GM12878 (cell line): ENCODE measurements around the gene AGRN. TPM values are rescaled to one million over a fixed set of nuclear protein-coding genes. Genes with fewer than 3 reads are reported as not detected.

Experiments
- ATF7 ChIP-seq: fragments of 450-650 bp; IDR thresholded peaks from 2 replicates; pipeline ENCODE4 v1.6.1; 2016; ENCODE audit warnings: low read depth, mild to moderate bottlenecking
- BHLHE40 ChIP-seq, 2 experiments: fragments of 450-650 bp in 1 of 2; IDR thresholded peaks; 2 replicates each; pipeline ENCODE4 v1.6.1; 2011 to 2017; ENCODE audit warnings: low read depth in 2 of 2, borderline replicate concordance in 1 of 2, improper control_type of control experiment in 1 of 2, low read length in 1 of 2, mild to moderate bottlenecking in 1 of 2
- BRCA1 ChIP-seq: IDR thresholded peaks from 2 replicates; pipeline ENCODE4 v1.6.1; 2011; ENCODE audit warnings: low read depth, low read length, improper control_type of control experiment
- CBX3 ChIP-seq: fragments of 200-600 bp; sonication (generic); IDR thresholded peaks from 2 replicates; pipeline ENCODE4 v1.6.1; 2016; ENCODE audit warnings: low read depth, borderline replicate concordance
- EZH2 ChIP-seq: IDR thresholded peaks from 2 replicates; pipeline ENCODE4 v1.6.1; 2012; ENCODE audit warnings: low read depth, mild to moderate bottlenecking, control low read depth, inconsistent platforms, low read length, borderline replicate concordance; ENCODE audit not compliant: control insufficient read depth
- HCFC1 ChIP-seq: fragments of 150-350 bp; IDR thresholded peaks from 2 replicates; pipeline ENCODE4 v1.6.1; 2014; ENCODE audit warnings: low read length
- MTA2 ChIP-seq: fragments of 450-650 bp; IDR thresholded peaks from 2 replicates; pipeline ENCODE4 v1.6.1; 2016; ENCODE audit warnings: low read depth, mild to moderate bottlenecking, moderate library complexity
- NBN ChIP-seq: fragments of 450-650 bp; IDR thresholded peaks from 2 replicates; pipeline ENCODE4 v1.6.1; 2016
- PAX5 ChIP-seq: IDR thresholded peaks from 2 replicates; pipeline ENCODE4 v1.6.1; 2011; ENCODE audit warnings: low read depth, low read length, borderline replicate concordance
- PAX8 ChIP-seq: fragments of 450-650 bp; IDR thresholded peaks from 2 replicates; pipeline ENCODE4 v1.6.1; 2017; ENCODE audit warnings: mild to moderate bottlenecking, moderate library complexity
- RAD51 ChIP-seq: fragments of 450-650 bp; IDR thresholded peaks from 2 replicates; pipeline ENCODE4 v1.6.1; 2016; ENCODE audit warnings: moderate library complexity, mild to moderate bottlenecking, inconsistent platforms
- ZBED1 ChIP-seq: IDR thresholded peaks from 2 replicates; pipeline ENCODE4 v1.6.1; 2016; ENCODE audit warnings: borderline replicate concordance
- polyA plus RNA-seq, 11 experiments: library from polyadenylated mRNA; depleted of rRNA in 4 of 11; unstranded in 6 of 11; stranded (reverse) in 5 of 11; fragments of >200 nt; fragmentation: Nextera tagmentation in 4 of 11; fragmentation: Illumina TruSeq in 1 of 11; extraction: Ambion mirVana in 4 of 11; extraction: Trizol in 1 of 11; gene quantifications; 1 replicate in 1 of 11; 2 replicates in 10 of 11; pipeline versions ENCODE4 v1.2.1 to v1.2.3, GENCODE V29; 2011 to 2016; ENCODE audit warnings: inconsistent platforms in 2 of 11, missing spikeins in 2 of 11, low read depth in 1 of 11
- total RNA-seq, 4 experiments: library from RNA; depleted of rRNA in 3 of 4; stranded (reverse); fragments of >200 nt in 3 of 4; fragmentation: Illumina TruSeq in 1 of 4; extraction: Trizol in 1 of 4; gene quantifications; 2 replicates each; pipeline versions ENCODE4 v1.2.1 to v1.2.3, GENCODE V29; 2013 to 2021
- TF ChIP-seq, protein P1 (sequence below): fragments of 450-650 bp; IDR thresholded peaks from 2 replicates; pipeline ENCODE4 v1.6.1; 2016; ENCODE audit warnings: mild to moderate bottlenecking

Gene AGRN
- total and polyA plus RNA-seq, 10 of the 15 experiments (the other 5 are each of a cell fraction or from before 2014, with no cell fraction given), result 0.02 to 41.8 (median 4.1) TPM

DNA sequence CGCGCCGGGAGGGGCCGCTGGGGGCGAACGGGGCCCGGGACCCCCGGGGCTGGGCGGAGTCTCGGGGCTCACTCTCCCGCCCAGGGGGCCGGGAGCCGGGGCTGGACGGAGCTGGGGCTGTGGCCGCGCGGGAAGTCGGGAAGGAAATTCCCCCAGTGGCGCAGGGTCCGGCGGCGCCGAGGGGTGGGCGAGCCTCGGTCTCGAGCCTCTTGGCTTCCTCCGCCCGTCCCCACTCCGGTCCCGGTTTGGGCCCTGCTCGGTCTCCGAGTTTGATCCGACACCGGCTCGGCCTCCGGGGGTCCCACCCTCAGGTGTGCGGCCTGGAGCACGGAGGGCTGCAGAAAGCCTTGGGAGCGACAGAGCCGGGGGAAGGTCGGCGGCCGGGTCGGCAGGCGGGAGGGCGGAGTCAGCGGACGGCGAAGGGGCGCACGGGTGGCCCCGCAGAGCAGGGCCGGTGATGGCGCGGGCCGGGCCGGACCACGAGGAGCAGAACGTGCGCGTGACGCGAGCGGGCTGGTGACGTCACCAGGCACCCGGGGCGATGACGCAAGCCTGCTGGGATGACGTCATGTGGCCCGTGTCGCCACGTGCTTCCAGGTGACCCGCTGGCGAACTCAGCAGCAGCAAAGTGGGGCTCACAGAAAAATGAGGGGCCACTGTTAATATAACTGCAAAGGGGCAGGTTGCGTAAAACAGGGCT is 19.4 kb upstream of the AGRN start (continued):
- TF ChIP-seq BRCA1, result no peak
- TF ChIP-seq, protein P1, sequence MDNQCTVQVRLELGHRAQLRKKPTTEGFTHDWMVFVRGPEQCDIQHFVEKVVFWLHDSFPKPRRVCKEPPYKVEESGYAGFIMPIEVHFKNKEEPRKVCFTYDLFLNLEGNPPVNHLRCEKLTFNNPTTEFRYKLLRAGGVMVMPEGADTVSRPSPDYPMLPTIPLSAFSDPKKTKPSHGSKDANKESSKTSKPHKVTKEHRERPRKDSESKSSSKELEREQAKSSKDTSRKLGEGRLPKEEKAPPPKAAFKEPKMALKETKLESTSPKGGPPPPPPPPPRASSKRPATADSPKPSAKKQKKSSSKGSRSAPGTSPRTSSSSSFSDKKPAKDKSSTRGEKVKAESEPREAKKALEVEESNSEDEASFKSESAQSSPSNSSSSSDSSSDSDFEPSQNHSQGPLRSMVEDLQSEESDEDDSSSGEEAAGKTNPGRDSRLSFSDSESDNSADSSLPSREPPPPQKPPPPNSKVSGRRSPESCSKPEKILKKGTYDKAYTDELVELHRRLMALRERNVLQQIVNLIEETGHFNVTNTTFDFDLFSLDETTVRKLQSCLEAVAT, result 0 out of 2 replicates have a peak, but pooled peaks have one; percentile 8
- no peak for TF ChIP-seq ZBED1
- TF ChIP-seq HCFC1, result no peak
- TF ChIP-seq ATF7, result peak; percentile 99
- TF ChIP-seq RAD51, result peak; percentile 70
- TF ChIP-seq NBN, result peak; percentile 99
- TF ChIP-seq PAX8, result no peak
- no peak for TF ChIP-seq PAX5
- peak; percentile 45; the same call in 1 of the 2 replicates for TF ChIP-seq MTA2
- no peak for TF ChIP-seq CBX3
- TF ChIP-seq BHLHE40 (IDR thresholded peaks at IDR 0.05; ENCODE audit: borderline replicate concordance in 1 of 2, low read depth in 2 of 2, low read length in 1 of 2), result peak; percentile 90 to 99
- no peak for TF ChIP-seq EZH2
